ENCODE results near the gene BTBD3.

GRCh38 chr20:11922561-11922960, 4.9 kb downstream of the BTBD3 start:
- TF ChIP-seq, protein P1, sequence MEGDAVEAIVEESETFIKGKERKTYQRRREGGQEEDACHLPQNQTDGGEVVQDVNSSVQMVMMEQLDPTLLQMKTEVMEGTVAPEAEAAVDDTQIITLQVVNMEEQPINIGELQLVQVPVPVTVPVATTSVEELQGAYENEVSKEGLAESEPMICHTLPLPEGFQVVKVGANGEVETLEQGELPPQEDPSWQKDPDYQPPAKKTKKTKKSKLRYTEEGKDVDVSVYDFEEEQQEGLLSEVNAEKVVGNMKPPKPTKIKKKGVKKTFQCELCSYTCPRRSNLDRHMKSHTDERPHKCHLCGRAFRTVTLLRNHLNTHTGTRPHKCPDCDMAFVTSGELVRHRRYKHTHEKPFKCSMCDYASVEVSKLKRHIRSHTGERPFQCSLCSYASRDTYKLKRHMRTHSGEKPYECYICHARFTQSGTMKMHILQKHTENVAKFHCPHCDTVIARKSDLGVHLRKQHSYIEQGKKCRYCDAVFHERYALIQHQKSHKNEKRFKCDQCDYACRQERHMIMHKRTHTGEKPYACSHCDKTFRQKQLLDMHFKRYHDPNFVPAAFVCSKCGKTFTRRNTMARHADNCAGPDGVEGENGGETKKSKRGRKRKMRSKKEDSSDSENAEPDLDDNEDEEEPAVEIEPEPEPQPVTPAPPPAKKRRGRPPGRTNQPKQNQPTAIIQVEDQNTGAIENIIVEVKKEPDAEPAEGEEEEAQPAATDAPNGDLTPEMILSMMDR (IDR thresholded peaks at IDR 0.05; ENCODE audit: insufficient read depth, low read length, poor library complexity, severe bottlenecking), result no peak
- TF ChIP-seq EZH2phosphoT487 (conservative IDR thresholded peaks at IDR 0.05; ENCODE audit: low read length), result no peak

All from SU-DHL-6 (cell line).